OCI-LY7 (cell line): ENCODE data around the gene TBC1D8.

Experiments
- EZH2phosphoT487 ChIP-seq: fragments of 200-600 bp; sonication (generic); IDR thresholded peaks from 2 replicates; pipeline ENCODE4 v1.6.1; 2018; ENCODE audit warnings: low read depth, borderline replicate concordance, mild to moderate bottlenecking, mixed run types, antibody characterized with exemption, low read length, moderate library complexity, mixed read lengths
- TF ChIP-seq, protein P1 (sequence below): fragments of 200-600 bp; sonication (generic); conservative IDR thresholded peaks from 2 replicates; pipeline ENCODE4 v1.5.1; 2014; ENCODE audit warnings: mild to moderate bottlenecking, antibody characterized with exemption, low read length, moderate library complexity, mixed read lengths

DNA sequence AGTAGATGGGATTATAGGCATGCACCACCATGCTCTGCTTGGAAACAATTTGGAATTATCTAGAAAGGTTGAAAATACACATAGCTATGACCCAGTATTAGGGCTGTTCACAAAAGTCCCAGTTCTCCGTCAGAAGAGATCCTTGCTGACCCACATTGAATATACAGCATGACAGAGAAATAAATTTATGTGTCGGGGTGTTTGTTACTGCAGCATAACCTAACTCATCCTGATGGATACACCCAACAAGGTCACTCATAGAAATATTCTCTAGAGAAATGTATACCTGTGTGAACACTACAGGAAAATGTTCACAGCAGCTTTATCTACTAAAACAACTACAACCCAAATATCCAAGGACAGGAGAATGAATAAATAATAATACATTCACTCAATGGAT is 9.0 kb downstream of the TBC1D8 start:
- TF ChIP-seq EZH2phosphoT487, result no peak
- TF ChIP-seq, protein P1, sequence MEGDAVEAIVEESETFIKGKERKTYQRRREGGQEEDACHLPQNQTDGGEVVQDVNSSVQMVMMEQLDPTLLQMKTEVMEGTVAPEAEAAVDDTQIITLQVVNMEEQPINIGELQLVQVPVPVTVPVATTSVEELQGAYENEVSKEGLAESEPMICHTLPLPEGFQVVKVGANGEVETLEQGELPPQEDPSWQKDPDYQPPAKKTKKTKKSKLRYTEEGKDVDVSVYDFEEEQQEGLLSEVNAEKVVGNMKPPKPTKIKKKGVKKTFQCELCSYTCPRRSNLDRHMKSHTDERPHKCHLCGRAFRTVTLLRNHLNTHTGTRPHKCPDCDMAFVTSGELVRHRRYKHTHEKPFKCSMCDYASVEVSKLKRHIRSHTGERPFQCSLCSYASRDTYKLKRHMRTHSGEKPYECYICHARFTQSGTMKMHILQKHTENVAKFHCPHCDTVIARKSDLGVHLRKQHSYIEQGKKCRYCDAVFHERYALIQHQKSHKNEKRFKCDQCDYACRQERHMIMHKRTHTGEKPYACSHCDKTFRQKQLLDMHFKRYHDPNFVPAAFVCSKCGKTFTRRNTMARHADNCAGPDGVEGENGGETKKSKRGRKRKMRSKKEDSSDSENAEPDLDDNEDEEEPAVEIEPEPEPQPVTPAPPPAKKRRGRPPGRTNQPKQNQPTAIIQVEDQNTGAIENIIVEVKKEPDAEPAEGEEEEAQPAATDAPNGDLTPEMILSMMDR, result no peak
